SK-N-SH (cell line): ENCODE measurements around the gene P4HA1. TPM values are rescaled to one million over a fixed set of nuclear protein-coding genes. Genes with fewer than 3 reads are reported as not detected.

Source experiments
- CTCF ChIA-PET: fragments of 300-600, 350-600 bp; formaldehyde crosslinking; extraction: SDS; loops from one replicate; lab custom pipeline; 2021; lab: Yijun Ruan, JAX
- POLR2A ChIA-PET: fragments of 350-600 bp; sonication (Branson Sonifier 250); formaldehyde crosslinking; extraction: SDS; loops from one replicate; lab custom pipeline; 2020; ENCODE audit warnings: antibody characterized with exemption, inconsistent platforms; lab: Yijun Ruan, JAX
- DNase-seq: peaks from one replicate; pipeline ENCODE4 v3.0.0; 2012
- H2AFZ ChIP-seq: fragments of 200-600 bp; sonication (generic); 2 replicates; pipeline ENCODE4 v1.8.1; 2016; ENCODE audit warnings: antibody characterized with exemption, mild to moderate bottlenecking, low read depth
- H3F3A ChIP-seq: fragments of 200-600 bp; sonication (generic); replicated peaks from 2 replicates; pipeline ENCODE3; 2016; ENCODE audit warnings: antibody characterized with exemption, mild to moderate bottlenecking; ENCODE audit not compliant: insufficient read depth
- H3K27ac ChIP-seq, 2 experiments: fragments of 200-500 bp in 1 of 2; fragments of 200-600 bp in 1 of 2; sonication (Bioruptor generic) in 1 of 2; sonication (generic), shearing (Covaris generic) in 1 of 2; 2 replicates each; pipeline versions ENCODE4 v1.5.1 to v1.6.1; 2014 to 2016; ENCODE audit warnings: low read depth in 2 of 2, inconsistent platforms in 1 of 2, low read length in 1 of 2, mild to moderate bottlenecking in 1 of 2, mixed read lengths in 1 of 2
- H3K27me3 ChIP-seq: fragments of 200-600 bp; sonication (generic), shearing (Covaris generic); 2 replicates; pipeline ENCODE4 v1.6.1; 2016; ENCODE audit warnings: mixed run types; ENCODE audit not compliant: insufficient read depth
- H3K36me3 ChIP-seq, 2 experiments: fragments of 200-500 bp in 1 of 2; fragments of 200-600 bp in 1 of 2; sonication (Bioruptor generic) in 1 of 2; sonication (generic) in 1 of 2; replicated peaks in 1 of 2; 2 replicates each; pipeline versions ENCODE3 to v1.5.1; 2014 to 2016; ENCODE audit warnings: low read length in 1 of 2, mild to moderate bottlenecking in 1 of 2; ENCODE audit not compliant: insufficient read depth in 2 of 2, control insufficient read depth in 1 of 2
- H3K4me1 ChIP-seq, 2 experiments: fragments of 200-500 bp in 1 of 2; fragments of 200-600 bp in 1 of 2; sonication (Bioruptor generic) in 1 of 2; sonication (generic), shearing (Covaris generic) in 1 of 2; 2 replicates each; pipeline versions ENCODE4 v1.5.1 to v1.6.1; 2014 to 2016; ENCODE audit warnings: low read depth in 1 of 2, low read length in 1 of 2, mixed run types in 1 of 2; ENCODE audit not compliant: insufficient read depth in 2 of 2, control insufficient read depth in 1 of 2
- H3K4me2 ChIP-seq: fragments of 200-600 bp; sonication (generic), shearing (Covaris generic); 2 replicates; pipeline ENCODE4 v1.6.1; 2017; ENCODE audit warnings: mixed run types
- H3K4me3 ChIP-seq, 2 experiments: fragments of 200-500 bp in 1 of 2; fragments of 200-600 bp in 1 of 2; sonication (Bioruptor generic) in 1 of 2; sonication (generic), shearing (Covaris generic) in 1 of 2; 2 replicates each; pipeline versions ENCODE4 v1.5.1 to v1.8.1; 2014 to 2016; ENCODE audit warnings: low read depth in 2 of 2, inconsistent platforms in 1 of 2, low read length in 1 of 2, mild to moderate bottlenecking in 1 of 2, mixed read lengths in 1 of 2, moderate library complexity in 1 of 2
- H3K79me2 ChIP-seq: fragments of 200-600 bp; sonication (generic); 2 replicates; pipeline ENCODE4 v1.8.1; 2017; ENCODE audit warnings: mild to moderate bottlenecking; ENCODE audit not compliant: insufficient read depth
- H3K9ac ChIP-seq: fragments of 200-600 bp; sonication (generic); 2 replicates; pipeline ENCODE4 v1.6.1; 2017; ENCODE audit warnings: mixed run types
- H3K9me2 ChIP-seq: fragments of 200-600 bp; sonication (generic); 2 replicates; pipeline ENCODE4 v1.6.1; 2017; ENCODE audit warnings: mixed run types
- H3K9me3 ChIP-seq: fragments of 200-600 bp; sonication (generic); 2 replicates; pipeline ENCODE4 v1.6.1; 2017; ENCODE audit warnings: mixed run types, mild to moderate bottlenecking, moderate library complexity
- H4K20me1 ChIP-seq: fragments of 200-600 bp; sonication (generic); 2 replicates; pipeline ENCODE4 v1.6.1; 2017; ENCODE audit warnings: mild to moderate bottlenecking, mixed run types; ENCODE audit not compliant: insufficient read depth
- CTCF ChIP-seq: fragments of 200-600 bp; sonication (generic); IDR thresholded peaks from 2 replicates; pipeline ENCODE4 v1.6.1; 2017; ENCODE audit warnings: antibody characterized with exemption, mild to moderate bottlenecking, moderate library complexity
- FOSL2 ChIP-seq: IDR thresholded peaks from 2 replicates; pipeline ENCODE4 v1.4.0; 2012; ENCODE audit warnings: low read depth, mild to moderate bottlenecking, moderate library complexity, borderline replicate concordance
- GABPA ChIP-seq: IDR thresholded peaks from 2 replicates; pipeline ENCODE4 v1.4.0; 2012; ENCODE audit warnings: low read depth, mild to moderate bottlenecking
- IRF3 ChIP-seq: fragments of 150-350 bp; IDR thresholded peaks from 2 replicates; pipeline ENCODE4 v1.6.1; 2016; ENCODE audit warnings: mild to moderate bottlenecking, low read depth, low read length
- MAX ChIP-seq: IDR thresholded peaks from 2 replicates; pipeline ENCODE4 v1.4.0; 2012; ENCODE audit warnings: low read depth
- NRF1 ChIP-seq: IDR thresholded peaks from 2 replicates; pipeline ENCODE4 v1.6.1; 2012; ENCODE audit warnings: low read depth, mild to moderate bottlenecking, low read length
- POLR2AphosphoS5 ChIP-seq: IDR thresholded peaks from 2 replicates; pipeline ENCODE4 v1.6.1; 2012; ENCODE audit warnings: low read depth, low read length
- RAD21 ChIP-seq: IDR thresholded peaks from 2 replicates; pipeline ENCODE4 v1.6.1; 2012; ENCODE audit warnings: mild to moderate bottlenecking, low read length
- RFX5 ChIP-seq: IDR thresholded peaks from 2 replicates; pipeline ENCODE4 v1.6.1; 2012; ENCODE audit warnings: mild to moderate bottlenecking, improper control_type of control experiment, low read length
- RXRA ChIP-seq: IDR thresholded peaks from 2 replicates; pipeline ENCODE4 v1.4.0; 2012; ENCODE audit warnings: low read depth, mild to moderate bottlenecking, borderline replicate concordance
- SMC3 ChIP-seq: IDR thresholded peaks from 2 replicates; pipeline ENCODE4 v1.6.1; 2012; ENCODE audit warnings: low read depth, low read length, improper control_type of control experiment
- YY1 ChIP-seq: IDR thresholded peaks from 2 replicates; pipeline ENCODE4 v1.4.0; 2012; ENCODE audit warnings: low read depth, mild to moderate bottlenecking
- ZBTB33 ChIP-seq: IDR thresholded peaks from 2 replicates; pipeline ENCODE4 v1.4.0; 2012; ENCODE audit warnings: low read depth, borderline replicate concordance
- WGBS: methylation state at CpG from one replicate; pipeline ENCODE4 v1.1.6; 2017; ENCODE audit warnings: low lambda C conversion rate; 5-methylcytosine and 5-hydroxymethylcytosine counted together
- polyA plus RNA-seq, 3 experiments: library from polyadenylated mRNA; depleted of rRNA; stranded (reverse); fragments of >200 nt; gene quantifications; 2 replicates each; pipeline ENCODE4 v1.2.3, GENCODE V29; 2012
- TF ChIP-seq, protein P1 (sequence below): IDR thresholded peaks from 2 replicates; pipeline ENCODE4 v1.4.0; 2012; ENCODE audit warnings: low read depth, borderline replicate concordance
- TF ChIP-seq, protein P2 (sequence below): IDR thresholded peaks from 2 replicates; pipeline ENCODE4 v1.6.1; 2012; ENCODE audit warnings: mild to moderate bottlenecking, low read depth, low read length, moderate library complexity

The P4HA1 gene
- polyA plus RNA-seq, 1 of the 3 experiments (the other 2 are of a cell fraction) = 34.8 TPM

DNA sequence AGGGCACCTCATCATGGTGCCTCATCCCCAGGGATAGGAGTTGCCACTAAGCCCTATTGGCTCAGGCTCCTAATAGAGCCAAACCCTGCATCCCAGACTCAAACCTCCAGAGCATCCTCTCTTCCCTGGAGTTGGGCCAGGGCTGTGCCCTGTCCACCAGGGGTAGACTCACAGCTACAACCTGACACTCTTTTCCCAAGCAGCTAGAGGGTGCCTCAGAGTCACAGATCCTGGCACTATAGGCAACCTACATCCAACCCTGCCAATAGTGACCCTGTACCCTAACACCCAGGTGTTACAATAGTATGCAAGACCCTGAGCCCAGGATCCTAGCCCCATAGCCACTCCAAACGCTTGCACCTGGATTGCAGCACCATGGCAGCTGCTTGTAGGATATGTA, 78.0 kb downstream of the P4HA1 start:
- no peak overlapping the region for H3K4me2 ChIP-seq
- peaks cover 14% of the 10 kb centered on the region; the same call in 1 of the 2 replicates for H3K79me2 ChIP-seq
- WGBS = 100% methylated on average over 1 of the region's 1 CpG
- CTCF ChIA-PET = interaction anchor here (1.2 kb wide), 1 partner anchor 14 kb away, joined by 3 read pairs; no protein-coding TSS in a partner anchor
- no peaks in the 10 kb centered on the region for H3K9me2 ChIP-seq
- H2AFZ ChIP-seq = no peak overlapping the region
- no peak overlapping the region for H3K9ac ChIP-seq
- DNase-seq = no peak
- H3K36me3 ChIP-seq = peaks cover 25 to 43% of the 10 kb centered on the region in 2 experiments
- H3F3A ChIP-seq = no peaks in the 10 kb centered on the region
- TF ChIP-seq FOSL2 (no peak), ZBTB33 (no peak), MAX (no peak), GABPA (no peak), NRF1 (no peak), POLR2AphosphoS5 (no peak), RAD21 (no peak), IRF3 (no peak), CTCF (no peak), SMC3 (no peak), RXRA (no peak), RFX5 (no peak), YY1 (no peak)
- TF ChIP-seq, protein P1, sequence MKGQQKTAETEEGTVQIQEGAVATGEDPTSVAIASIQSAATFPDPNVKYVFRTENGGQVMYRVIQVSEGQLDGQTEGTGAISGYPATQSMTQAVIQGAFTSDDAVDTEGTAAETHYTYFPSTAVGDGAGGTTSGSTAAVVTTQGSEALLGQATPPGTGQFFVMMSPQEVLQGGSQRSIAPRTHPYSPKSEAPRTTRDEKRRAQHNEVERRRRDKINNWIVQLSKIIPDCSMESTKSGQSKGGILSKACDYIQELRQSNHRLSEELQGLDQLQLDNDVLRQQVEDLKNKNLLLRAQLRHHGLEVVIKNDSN = no peak
- TF ChIP-seq, protein P2, sequence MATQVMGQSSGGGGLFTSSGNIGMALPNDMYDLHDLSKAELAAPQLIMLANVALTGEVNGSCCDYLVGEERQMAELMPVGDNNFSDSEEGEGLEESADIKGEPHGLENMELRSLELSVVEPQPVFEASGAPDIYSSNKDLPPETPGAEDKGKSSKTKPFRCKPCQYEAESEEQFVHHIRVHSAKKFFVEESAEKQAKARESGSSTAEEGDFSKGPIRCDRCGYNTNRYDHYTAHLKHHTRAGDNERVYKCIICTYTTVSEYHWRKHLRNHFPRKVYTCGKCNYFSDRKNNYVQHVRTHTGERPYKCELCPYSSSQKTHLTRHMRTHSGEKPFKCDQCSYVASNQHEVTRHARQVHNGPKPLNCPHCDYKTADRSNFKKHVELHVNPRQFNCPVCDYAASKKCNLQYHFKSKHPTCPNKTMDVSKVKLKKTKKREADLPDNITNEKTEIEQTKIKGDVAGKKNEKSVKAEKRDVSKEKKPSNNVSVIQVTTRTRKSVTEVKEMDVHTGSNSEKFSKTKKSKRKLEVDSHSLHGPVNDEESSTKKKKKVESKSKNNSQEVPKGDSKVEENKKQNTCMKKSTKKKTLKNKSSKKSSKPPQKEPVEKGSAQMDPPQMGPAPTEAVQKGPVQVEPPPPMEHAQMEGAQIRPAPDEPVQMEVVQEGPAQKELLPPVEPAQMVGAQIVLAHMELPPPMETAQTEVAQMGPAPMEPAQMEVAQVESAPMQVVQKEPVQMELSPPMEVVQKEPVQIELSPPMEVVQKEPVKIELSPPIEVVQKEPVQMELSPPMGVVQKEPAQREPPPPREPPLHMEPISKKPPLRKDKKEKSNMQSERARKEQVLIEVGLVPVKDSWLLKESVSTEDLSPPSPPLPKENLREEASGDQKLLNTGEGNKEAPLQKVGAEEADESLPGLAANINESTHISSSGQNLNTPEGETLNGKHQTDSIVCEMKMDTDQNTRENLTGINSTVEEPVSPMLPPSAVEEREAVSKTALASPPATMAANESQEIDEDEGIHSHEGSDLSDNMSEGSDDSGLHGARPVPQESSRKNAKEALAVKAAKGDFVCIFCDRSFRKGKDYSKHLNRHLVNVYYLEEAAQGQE = no peak
- H4K20me1 ChIP-seq = no peaks in the 10 kb centered on the region
- no peaks in the 10 kb centered on the region for H3K9me3 ChIP-seq
- POLR2A ChIA-PET = no interaction called here
- H3K4me3 ChIP-seq = no peak overlapping the region
- H3K27me3 ChIP-seq = no peaks in the 10 kb centered on the region
- H3K27ac ChIP-seq = no peak overlapping the region; a peak in 1 of 4 replicates
- peaks cover 0 to 10% of the 10 kb centered on the region in 2 experiments; a peak in 2 of 4 replicates for H3K4me1 ChIP-seq
